ENCODE results near the gene DSTN. TPM values are rescaled to one million over a fixed set of nuclear protein-coding genes. Genes with fewer than 3 reads are reported as not detected.

The DSTN gene
- total RNA-seq, 1 experiment from 2014 or later, result 110 TPM

DNA sequence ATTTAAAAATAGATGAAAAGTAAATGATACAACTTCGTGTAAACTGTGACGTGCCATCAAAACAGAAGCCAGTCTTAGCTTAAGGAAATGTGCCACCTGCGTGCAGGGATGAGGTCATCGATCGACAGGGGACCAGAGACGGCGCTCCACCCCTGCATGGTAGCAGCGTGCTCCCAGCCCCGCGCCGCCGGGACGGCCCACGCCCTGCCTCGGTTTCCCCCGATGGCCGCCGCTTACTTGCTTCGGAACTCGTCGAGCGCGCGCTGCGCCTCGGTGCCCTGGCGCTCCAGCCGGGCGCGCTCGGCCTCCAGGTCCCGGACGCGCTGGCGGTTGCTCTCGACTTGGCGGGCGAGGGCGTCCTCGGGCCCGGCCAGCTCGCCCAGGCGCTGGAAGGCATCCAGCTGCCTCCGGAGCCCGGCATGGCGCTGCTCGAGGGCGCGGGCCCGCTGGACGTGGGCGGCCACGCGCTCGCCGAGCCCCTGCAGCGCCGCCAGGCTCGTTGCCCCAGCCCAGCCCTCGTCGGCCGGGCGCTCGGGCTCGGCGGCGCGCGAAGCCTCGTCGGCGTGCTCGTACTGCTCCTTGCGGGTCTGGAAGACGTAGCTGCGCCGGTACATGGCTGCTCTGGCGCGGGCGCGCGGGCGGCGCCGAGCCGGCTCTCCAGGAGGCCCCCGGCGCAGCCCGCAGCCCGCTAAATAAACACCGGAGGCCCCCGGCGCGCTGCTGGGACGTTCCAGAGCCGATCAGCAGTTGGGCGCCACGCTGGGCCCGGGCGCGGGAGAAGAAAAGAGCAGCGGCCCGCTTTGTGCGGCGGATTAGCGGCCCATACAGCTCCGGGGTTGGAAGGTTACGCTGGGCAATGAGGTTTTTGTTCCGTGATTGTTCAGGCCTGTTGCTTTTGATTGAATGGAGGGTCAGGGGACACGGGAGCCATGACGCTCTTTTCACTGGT lies 38.9 kb upstream of the DSTN start, which contains the start of gene BFSP1:
Gene BFSP1 (minus strand): TSS at position 664 of the 949 bp plus-strand sequence. CDS start 50 bp downstream, at position 614.
- Mint-ChIP-seq H3K9me3 (ENCODE audit: low read depth, unreplicated experiment) (no peaks in the 10 kb centered on the region), H3K27ac (ENCODE audit: unreplicated experiment) (no peak within 1 kb of the TSS), H3K27me3 (ENCODE audit: unreplicated experiment) (no peaks in the 10 kb centered on the region), H3K4me1 (ENCODE audit: low read depth, unreplicated experiment) (no peaks in the 10 kb centered on the region), H3K4me3 (ENCODE audit: low read depth, unreplicated experiment) (peak within 1 kb of the TSS; percentile 64), H3K36me3 (ENCODE audit: insufficient read depth, unreplicated experiment) (peaks cover 6% of the 10 kb centered on the region)
- intact Hi-C loops (cut with micrococcal nuclease; ENCODE audit: unreplicated experiment), result no loop called here
- peak; percentile 45 for DNase-seq
- TF ChIP-seq, protein P1, sequence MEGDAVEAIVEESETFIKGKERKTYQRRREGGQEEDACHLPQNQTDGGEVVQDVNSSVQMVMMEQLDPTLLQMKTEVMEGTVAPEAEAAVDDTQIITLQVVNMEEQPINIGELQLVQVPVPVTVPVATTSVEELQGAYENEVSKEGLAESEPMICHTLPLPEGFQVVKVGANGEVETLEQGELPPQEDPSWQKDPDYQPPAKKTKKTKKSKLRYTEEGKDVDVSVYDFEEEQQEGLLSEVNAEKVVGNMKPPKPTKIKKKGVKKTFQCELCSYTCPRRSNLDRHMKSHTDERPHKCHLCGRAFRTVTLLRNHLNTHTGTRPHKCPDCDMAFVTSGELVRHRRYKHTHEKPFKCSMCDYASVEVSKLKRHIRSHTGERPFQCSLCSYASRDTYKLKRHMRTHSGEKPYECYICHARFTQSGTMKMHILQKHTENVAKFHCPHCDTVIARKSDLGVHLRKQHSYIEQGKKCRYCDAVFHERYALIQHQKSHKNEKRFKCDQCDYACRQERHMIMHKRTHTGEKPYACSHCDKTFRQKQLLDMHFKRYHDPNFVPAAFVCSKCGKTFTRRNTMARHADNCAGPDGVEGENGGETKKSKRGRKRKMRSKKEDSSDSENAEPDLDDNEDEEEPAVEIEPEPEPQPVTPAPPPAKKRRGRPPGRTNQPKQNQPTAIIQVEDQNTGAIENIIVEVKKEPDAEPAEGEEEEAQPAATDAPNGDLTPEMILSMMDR (IDR thresholded peaks at IDR 0.05; ENCODE audit: unreplicated experiment), result no peak
- CTCF ChIA-PET, result no interaction called here
- no TSS peak for BruUV-seq (replicated peaks)

DNA sequence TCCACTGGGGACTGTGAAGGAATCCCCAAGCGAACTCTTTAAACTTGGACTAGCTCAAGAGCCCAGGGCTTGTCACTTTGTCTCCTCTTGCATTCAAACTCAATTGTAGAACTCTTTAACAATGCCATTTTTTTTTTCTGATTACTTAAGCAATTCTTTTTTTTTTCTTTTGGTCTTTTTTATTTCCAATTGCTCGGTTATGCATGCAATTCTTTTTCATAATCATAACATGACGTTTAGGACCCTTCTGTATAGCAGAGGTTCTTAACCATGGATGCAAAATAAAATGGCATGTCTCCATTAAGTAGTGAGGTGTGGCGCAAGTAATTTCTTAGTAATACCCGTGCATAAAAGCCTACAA lies 38.2 kb upstream of the DSTN start:
- Mint-ChIP-seq H3K9me3 (ENCODE audit: low read depth, unreplicated experiment) (no peaks in the 10 kb centered on the region), H3K27ac (ENCODE audit: unreplicated experiment) (no peak overlapping the region), H3K36me3 (ENCODE audit: insufficient read depth, unreplicated experiment) (peaks cover 6% of the 10 kb centered on the region), H3K4me3 (ENCODE audit: low read depth, unreplicated experiment) (peak overlapping the region; percentile 64), H3K27me3 (ENCODE audit: unreplicated experiment) (no peaks in the 10 kb centered on the region), H3K4me1 (ENCODE audit: low read depth, unreplicated experiment) (no peaks in the 10 kb centered on the region)
- intact Hi-C loops (cut with micrococcal nuclease; ENCODE audit: unreplicated experiment), result no loop called here
- DNase-seq, result no peak
- TF ChIP-seq, protein P1 (IDR thresholded peaks at IDR 0.05; ENCODE audit: unreplicated experiment), result no peak
- TSS peak; percentile 65 for BruUV-seq (replicated peaks)
- CTCF ChIA-PET, result no interaction called here

DNA sequence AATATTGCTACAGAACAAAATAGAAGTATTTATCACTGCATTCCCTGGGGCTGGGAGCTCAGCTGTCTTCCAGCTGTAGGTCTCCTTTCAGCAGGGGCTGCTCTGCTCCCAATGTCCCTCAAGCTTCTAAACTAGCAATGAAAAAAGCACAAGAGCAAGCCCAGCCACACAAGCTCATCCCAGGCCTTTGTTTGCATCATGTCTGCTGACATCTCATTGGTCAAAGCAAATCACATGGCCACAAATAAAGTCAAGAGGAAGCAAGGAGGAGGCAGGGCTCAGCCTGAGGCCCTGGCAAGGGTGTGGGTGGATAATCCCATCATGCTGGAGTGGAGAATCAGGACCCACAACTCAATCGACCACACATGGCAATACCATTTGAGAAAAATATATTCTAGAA lies 36.5 kb upstream of the DSTN start:
- Mint-ChIP-seq H3K36me3 (ENCODE audit: insufficient read depth, unreplicated experiment) (peaks cover 6% of the 10 kb centered on the region), H3K4me1 (ENCODE audit: low read depth, unreplicated experiment) (no peaks in the 10 kb centered on the region), H3K27ac (ENCODE audit: unreplicated experiment) (no peak overlapping the region), H3K4me3 (ENCODE audit: low read depth, unreplicated experiment) (no peak overlapping the region), H3K27me3 (ENCODE audit: unreplicated experiment) (no peaks in the 10 kb centered on the region), H3K9me3 (ENCODE audit: low read depth, unreplicated experiment) (no peaks in the 10 kb centered on the region)
- BruUV-seq (replicated peaks), result no TSS peak
- DNase-seq, result no peak
- intact Hi-C loops (cut with micrococcal nuclease; ENCODE audit: unreplicated experiment), result no loop called here
- TF ChIP-seq, protein P1 (IDR thresholded peaks at IDR 0.05; ENCODE audit: unreplicated experiment), result no peak
- CTCF ChIA-PET, result interaction anchor here (0.6 kb wide), 1 partner anchor 37 kb away, joined by 5 read pairs; the partner anchor contains the start of gene DSTN

DNA sequence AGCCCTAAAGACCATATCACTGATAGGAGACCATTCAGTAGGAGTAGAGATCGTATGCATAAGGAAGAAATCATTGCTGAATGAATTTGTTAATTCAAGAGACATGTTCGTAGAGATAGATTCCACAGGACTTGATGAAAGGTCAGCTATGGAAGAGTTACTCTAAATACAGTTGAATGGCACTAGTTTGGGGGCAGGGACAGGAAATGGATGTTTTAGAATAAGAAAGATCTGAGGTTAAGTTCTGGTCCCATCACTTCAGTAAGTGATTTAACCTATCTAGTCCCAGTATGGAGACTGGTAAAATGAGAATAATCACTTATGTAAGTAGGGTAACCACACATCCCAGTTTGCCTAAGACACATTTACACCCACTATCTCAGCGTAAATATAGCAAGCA lies 35.8 kb upstream of the DSTN start:
- CTCF ChIA-PET, result no interaction called here
- Mint-ChIP-seq H3K27ac (ENCODE audit: unreplicated experiment) (no peak overlapping the region), H3K4me3 (ENCODE audit: low read depth, unreplicated experiment) (no peak overlapping the region), H3K4me1 (ENCODE audit: low read depth, unreplicated experiment) (no peaks in the 10 kb centered on the region), H3K27me3 (ENCODE audit: unreplicated experiment) (no peaks in the 10 kb centered on the region), H3K36me3 (ENCODE audit: insufficient read depth, unreplicated experiment) (peaks cover 6% of the 10 kb centered on the region), H3K9me3 (ENCODE audit: low read depth, unreplicated experiment) (no peaks in the 10 kb centered on the region)
- BruUV-seq (replicated peaks), result no TSS peak
- TF ChIP-seq, protein P1 (IDR thresholded peaks at IDR 0.05; ENCODE audit: unreplicated experiment), result no peak
- no peak for DNase-seq
- intact Hi-C loops (cut with micrococcal nuclease; ENCODE audit: unreplicated experiment), result no loop called here
